Right kidney (tissue), 1 donor: Measurements from ENCODE around the gene PAK4.

ENCODE experiments used
- DNase-seq: peaks from one replicate; pipeline ENCODE4 v3.0.0-alpha.2; 2016

PAK4 gene

GRCh38 chr19:39165857-39166256 is 40.3 kb downstream of the PAK4 start:
- DNase-seq = no peak

- no peak for DNase-seq
Measured at GRCh38 chr19:39166571-39167391, 41.2 kb downstream of the PAK4 start.

GRCh38 chr19:39167461-39168257 is 42.1 kb downstream of the PAK4 start:
- DNase-seq = peak; percentile 45

- DNase-seq = no peak
Measured at GRCh38 chr19:39168258-39169142, 42.9 kb downstream of the PAK4 start.

GRCh38 chr19:39169143-39169810 is 43.7 kb downstream of the PAK4 start:
- DNase-seq = no peak

- DNase-seq = no peak
Measured at GRCh38 chr19:39170386-39171231, 45.0 kb downstream of the PAK4 start.

GRCh38 chr19:39171479-39172465 is 46.2 kb downstream of the PAK4 start:
- no peak for DNase-seq

- no peak for DNase-seq
Measured at GRCh38 chr19:39172700-39173501, 47.3 kb downstream of the PAK4 start.

- DNase-seq = no peak
Measured at GRCh38 chr19:39173502-39173991, 48.0 kb downstream of the PAK4 start.

- no peak for DNase-seq
Measured at GRCh38 chr19:39174142-39174541, 48.6 kb downstream of the PAK4 start.

- DNase-seq = no peak
Measured at GRCh38 chr19:39174558-39175544, 49.3 kb downstream of the PAK4 start.

- no peak for DNase-seq
Measured at GRCh38 chr19:39175564-39175963, 50.0 kb downstream of the PAK4 start.

- no peak for DNase-seq
Measured at GRCh38 chr19:39177110-39177699, 51.6 kb downstream of the PAK4 start.

GRCh38 chr19:39177736-39178135 is 52.1 kb downstream of the PAK4 start:
- no peak for DNase-seq

GRCh38 chr19:39178296-39179006 is 52.9 kb downstream of the PAK4 start:
- DNase-seq = no peak

- no peak for DNase-seq
Measured at GRCh38 chr19:39179754-39180153, 54.2 kb downstream of the PAK4 start.
